Naive B cell (primary cell): Measurements from ENCODE around the gene CFB. TPM values are rescaled to one million over a fixed set of nuclear protein-coding genes. Genes with fewer than 3 reads are reported as not detected.

Experiments
- polyA plus RNA-seq, 6 donors: library from polyadenylated mRNA; unstranded; fragments of 300-500 nt; fragmentation: Illumina TruSeq; gene quantifications; one replicate each; pipeline ENCODE4 v1.2.3, GENCODE V29; 2021; ENCODE audit warnings: low read depth in 6 of 6

CFB gene
- polyA plus RNA-seq, 6 donors from 2014 or later = 0.68 to 1.6 (median 1.1) TPM; not detected in 2

Other genes starting within 250 kb of the CFB start
- 10 to 100 TPM; 27.3 to 45.3 (median 33.4) TPM for gene ABHD16A, start 242.8 kb upstream of the CFB start, polyA plus RNA-seq
- 1 to 10 TPM in 1 of 6 donors, under 1 TPM in 2, not detected in 3; 0.60 to 1.8 (median 0.75) TPM for gene LY6G6F, start 239.2 kb upstream of the CFB start, polyA plus RNA-seq
- gene LY6G6D, start 230.7 kb upstream of the CFB start, polyA plus RNA-seq = not detected
- gene LY6G6C, start 224.3 kb upstream of the CFB start, polyA plus RNA-seq = not detected
- 1 to 10 TPM in 5 of 6 donors, not detected in 1; 3.0 to 5.1 (median 3.7) TPM for gene MPIG6B, start 222.7 kb upstream of the CFB start, polyA plus RNA-seq
- gene DDAH2, start 216.8 kb upstream of the CFB start, polyA plus RNA-seq = 10 to 100 TPM; 57.1 to 87.6 (median 82.1) TPM
- 100 to 1,000 TPM; 536 to 743 (median 628) TPM for gene CLIC1, start 209.6 kb upstream of the CFB start, polyA plus RNA-seq
- gene MSH5, start 206.1 kb upstream of the CFB start, polyA plus RNA-seq = 1 to 10 TPM in 5 of 6 donors, not detected in 1; 1.9 to 9.3 (median 2.6) TPM
- under 1 TPM in 1 of 6 donors, not detected in 5; 0.96 TPM for gene SAPCD1, start 183.4 kb upstream of the CFB start, polyA plus RNA-seq
- under 1 TPM in 2 of 6 donors, not detected in 4; 0.13 to 0.29 TPM for gene VWA7, start 168.8 kb upstream of the CFB start, polyA plus RNA-seq
- gene VARS1, start 150.3 kb upstream of the CFB start, polyA plus RNA-seq = 10 to 100 TPM; 42.2 to 70.6 (median 50.3) TPM
- gene LSM2, start 139.1 kb upstream of the CFB start, polyA plus RNA-seq = 100 to 1,000 TPM in 1 of 6 donors, 10 to 100 TPM in 5; 75.4 to 107 (median 92.4) TPM
- gene HSPA1L, start 130.8 kb upstream of the CFB start, polyA plus RNA-seq = 1 to 10 TPM in 1 of 6 donors, under 1 TPM in 4, not detected in 1; 0.45 to 1.4 (median 0.71) TPM
- gene HSPA1A, start 130.6 kb upstream of the CFB start, polyA plus RNA-seq = 10 to 100 TPM in 2 of 6 donors, 1 to 10 TPM in 3, under 1 TPM in 1; 0.23 to 12.1 (median 7.9) TPM
- 1 to 10 TPM; 1.1 to 2.8 (median 1.8) TPM for gene HSPA1B, start 118.4 kb upstream of the CFB start, polyA plus RNA-seq
- 10 to 100 TPM; 10.9 to 19.5 (median 18.2) TPM for gene NEU1, start 83.3 kb upstream of the CFB start, polyA plus RNA-seq
- not detected for gene SLC44A4, start 67.1 kb upstream of the CFB start, polyA plus RNA-seq
- gene EHMT2, start 48.4 kb upstream of the CFB start, polyA plus RNA-seq = 10 to 100 TPM; 29.9 to 50.7 (median 35.9) TPM
- under 1 TPM in 1 of 6 donors, not detected in 5; 0.20 TPM for gene ZBTB12, start 44.0 kb upstream of the CFB start, polyA plus RNA-seq
- gene C2, start 18.4 kb upstream of the CFB start, polyA plus RNA-seq = under 1 TPM in 1 of 6 donors, not detected in 5; 0.31 TPM
- 100 to 1,000 TPM in 1 of 6 donors, 10 to 100 TPM in 5; 59.1 to 104 (median 65.3) TPM for gene NELFE, start 12.9 kb downstream of the CFB start, polyA plus RNA-seq
- gene SKIC2, start 13.1 kb downstream of the CFB start, polyA plus RNA-seq = 10 to 100 TPM; 10.7 to 21.0 (median 18.1) TPM
- gene DXO, start 26.0 kb downstream of the CFB start, polyA plus RNA-seq = 10 to 100 TPM; 15.5 to 24.0 (median 20.5) TPM
- gene C4A, start 36.0 kb downstream of the CFB start, polyA plus RNA-seq = under 1 TPM in 3 of 6 donors, not detected in 3; 0.27 to 0.54 (median 0.29) TPM
- gene C4B, start 68.7 kb downstream of the CFB start, polyA plus RNA-seq = 1 to 10 TPM in 1 of 6 donors, under 1 TPM in 1, not detected in 4; 0.60 to 1.0 TPM
- gene CYP21A2, start 92.3 kb downstream of the CFB start, polyA plus RNA-seq = not detected
- under 1 TPM in 2 of 6 donors, not detected in 4; 0.23 to 0.44 TPM for gene TNXB, start 163.2 kb downstream of the CFB start, polyA plus RNA-seq
- gene ATF6B, start 182.2 kb downstream of the CFB start, polyA plus RNA-seq = 10 to 100 TPM; 25.7 to 35.0 (median 32.4) TPM
- 1 to 10 TPM in 5 of 6 donors, not detected in 1; 1.0 to 3.4 (median 1.6) TPM for gene FKBPL, start 184.2 kb downstream of the CFB start, polyA plus RNA-seq
- gene PRRT1, start 205.8 kb downstream of the CFB start, polyA plus RNA-seq = not detected
- gene PPT2, start 208.0 kb downstream of the CFB start, polyA plus RNA-seq = 1 to 10 TPM in 4 of 6 donors, under 1 TPM in 1, not detected in 1; 0.96 to 3.0 (median 2.0) TPM
- gene EGFL8, start 218.5 kb downstream of the CFB start, polyA plus RNA-seq = not detected
- gene AGPAT1, start 230.0 kb downstream of the CFB start, polyA plus RNA-seq = 10 to 100 TPM in 5 of 6 donors, 1 to 10 TPM in 1; 9.1 to 20.6 (median 13.1) TPM
- gene RNF5, start 232.3 kb downstream of the CFB start, polyA plus RNA-seq = 100 to 1,000 TPM in 3 of 6 donors, 10 to 100 TPM in 3; 85.9 to 116 (median 102) TPM
- gene AGER, start 238.2 kb downstream of the CFB start, polyA plus RNA-seq = 1 to 10 TPM in 1 of 6 donors, under 1 TPM in 3, not detected in 2; 0.32 to 1.1 (median 0.63) TPM
- 1 to 10 TPM in 5 of 6 donors, under 1 TPM in 1; 0.64 to 4.0 (median 3.1) TPM for gene PBX2, start 244.1 kb downstream of the CFB start, polyA plus RNA-seq
- gene GPSM3, start 246.5 kb downstream of the CFB start, polyA plus RNA-seq = 100 to 1,000 TPM in 5 of 6 donors, 10 to 100 TPM in 1; 99.0 to 145 (median 125) TPM